ENCODE measurements around the gene COX5A.
A peak's percentile ranks its signal among the peaks of the same experiment; 100 is the strongest.
"Not testable (repeated sequence)": the region's sequence is repeated elsewhere in the genome, so short reads cannot be mapped to it uniquely, and the experiment has no call there.

Gene COX5A

DNA sequence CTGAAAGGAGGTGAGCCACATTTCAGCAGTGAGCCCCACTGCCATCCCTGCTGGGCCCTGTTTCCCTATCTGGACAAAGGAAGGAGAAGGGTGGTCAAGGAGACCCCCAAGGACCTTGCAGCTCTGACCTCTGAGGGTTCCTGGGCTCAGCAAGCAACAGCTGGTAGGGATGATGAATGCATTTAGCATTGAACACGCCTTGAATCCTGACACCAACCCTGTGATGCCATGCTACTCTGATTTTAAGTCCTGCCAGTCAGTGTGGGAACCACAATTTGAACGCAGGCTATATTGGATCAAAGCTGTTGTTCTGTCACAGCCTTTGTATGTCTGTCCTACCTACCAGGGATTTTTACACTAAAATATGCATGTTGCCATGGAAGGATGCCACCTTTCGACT, 41.6 kb downstream of the COX5A start:
- no peak for DNase-seq

DNA sequence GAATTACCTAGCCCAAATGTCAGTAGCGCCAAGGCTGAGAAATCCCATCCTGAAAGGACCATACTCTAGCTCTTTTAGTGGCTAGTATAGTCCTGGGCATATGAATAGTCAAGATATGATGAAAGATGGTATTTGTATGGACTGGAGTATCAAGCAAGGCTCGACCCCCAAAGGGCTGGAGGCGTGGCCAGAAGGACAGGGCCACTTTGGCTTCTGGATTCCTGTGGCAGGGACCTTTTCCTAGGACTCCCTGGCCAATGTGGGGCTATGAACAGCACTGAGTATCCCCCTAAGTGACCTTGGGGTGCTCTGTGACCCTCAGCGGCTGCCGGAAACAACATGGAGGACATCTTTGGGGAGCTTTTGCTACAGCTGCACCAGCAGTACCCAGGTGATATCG, 42.0 kb downstream of the COX5A start:
- DNase-seq: no peak

DNA sequence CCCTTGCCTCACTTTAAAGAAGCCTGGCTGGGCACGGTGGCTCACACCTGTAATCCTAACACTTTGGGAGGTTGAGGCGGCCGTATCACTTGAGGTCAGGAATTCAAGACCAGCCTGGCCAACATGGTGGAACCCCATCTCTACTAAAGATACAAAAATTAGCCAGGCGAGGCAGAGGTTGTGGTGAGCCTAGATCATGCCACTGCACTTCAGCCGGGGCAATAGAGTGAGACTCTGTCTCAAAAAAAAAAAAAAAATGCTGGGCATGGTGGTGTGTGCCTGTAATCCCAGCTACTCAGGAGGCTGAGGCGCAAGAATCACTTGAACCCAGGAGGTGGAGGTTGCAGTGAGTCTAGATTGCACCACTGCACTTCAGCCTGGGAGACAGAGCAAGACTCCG, 43.5 kb downstream of the COX5A start:
- DNase-seq: not testable (repeated sequence)

DNA sequence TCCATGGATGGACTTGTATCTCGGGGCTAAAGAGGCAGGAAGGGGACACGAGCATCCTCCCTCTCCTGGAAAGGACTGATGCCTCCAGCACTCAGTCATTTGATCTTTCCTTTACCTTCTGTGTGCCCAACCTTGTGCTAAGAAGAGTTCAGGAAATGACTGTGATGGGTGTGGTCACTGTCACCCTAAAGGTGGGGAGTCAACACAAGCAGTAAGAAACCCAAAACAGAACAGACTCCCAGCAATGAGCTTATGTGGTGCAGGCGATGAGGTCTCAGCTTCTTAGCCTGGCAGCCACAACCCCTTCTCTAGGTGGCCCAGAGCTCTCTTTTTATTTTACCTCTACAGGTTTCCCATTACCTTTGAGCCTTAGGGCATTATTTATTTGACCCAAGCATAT, 44.2 kb downstream of the COX5A start:
- no peak for DNase-seq

DNA sequence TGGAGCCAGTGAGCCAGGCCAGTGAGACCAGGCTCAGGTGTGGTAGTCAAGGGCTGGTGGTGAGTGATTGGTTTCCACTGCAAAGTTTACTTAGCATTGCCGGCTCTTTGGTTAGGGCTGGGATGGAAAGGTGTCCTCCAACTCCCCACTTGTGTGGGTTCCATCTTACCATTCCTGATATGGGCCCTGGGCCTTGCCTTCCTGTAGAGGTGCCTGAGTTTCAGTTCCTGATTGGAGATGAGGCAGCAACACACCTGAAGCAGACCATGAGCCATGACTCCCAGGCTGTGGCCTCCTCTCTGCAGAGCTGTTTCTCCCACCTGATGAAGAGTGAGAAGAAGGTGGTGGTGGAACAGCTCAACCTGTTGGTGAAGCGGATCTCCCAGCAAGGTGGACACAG, 44.9 kb downstream of the COX5A start:
- no peak for DNase-seq

DNA sequence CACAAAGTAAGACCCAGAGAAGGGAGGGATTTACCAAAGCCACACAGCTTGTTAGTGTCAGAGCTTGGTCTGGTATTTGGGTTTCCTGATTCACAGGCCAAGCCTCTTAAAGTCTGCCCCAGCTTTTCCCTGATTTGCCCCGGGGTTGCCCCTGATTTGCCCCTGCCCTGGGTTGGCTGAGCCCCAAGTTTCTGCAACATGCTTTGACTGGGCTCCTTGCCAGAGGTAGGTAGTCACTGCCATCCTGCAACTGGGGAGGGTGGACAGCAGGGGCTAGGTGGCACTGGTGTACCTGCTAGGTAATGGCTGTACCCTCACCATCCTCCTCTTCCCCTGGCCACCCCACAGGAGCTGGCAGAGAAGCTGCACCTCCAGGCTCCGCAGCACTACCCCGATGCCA, 45.6 kb downstream of the COX5A start:
- DNase-seq: no peak

DNA sequence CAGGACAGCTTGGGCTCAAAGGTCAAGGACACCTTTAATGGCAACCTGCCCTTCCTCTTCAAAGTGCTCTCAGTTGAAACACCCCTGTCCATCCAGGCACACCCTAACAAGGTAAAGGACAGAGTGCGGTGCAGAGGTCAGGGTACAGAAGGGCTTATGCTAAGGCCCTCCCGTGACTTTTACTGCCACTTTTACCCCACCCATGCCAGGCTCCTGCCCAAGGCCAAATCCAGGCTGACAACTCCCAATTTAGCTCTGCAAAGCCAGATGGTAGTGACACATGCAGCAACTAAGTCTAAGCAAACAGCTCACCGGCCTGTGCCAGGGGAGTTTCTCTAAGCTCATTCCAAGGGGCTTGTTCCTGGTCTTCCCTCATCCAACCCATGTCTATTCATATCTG, 46.4 kb downstream of the COX5A start:
- DNase-seq: no peak

DNA sequence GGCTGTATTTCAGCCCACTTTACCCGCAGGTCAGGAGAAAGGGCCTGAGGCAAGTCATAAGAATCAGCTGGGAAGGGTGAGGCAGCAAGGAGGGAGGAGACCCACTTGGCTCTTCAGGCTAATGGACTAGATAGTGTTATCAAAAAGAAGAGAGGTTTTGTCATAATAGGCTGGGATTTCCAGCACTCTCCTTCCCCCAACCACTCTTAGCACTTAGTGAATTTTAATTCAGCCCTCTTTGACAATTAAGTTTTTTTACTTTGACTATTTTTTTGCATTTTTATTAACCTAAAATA, 47.3 kb downstream of the COX5A start:
- DNase-seq: no peak

DNA sequence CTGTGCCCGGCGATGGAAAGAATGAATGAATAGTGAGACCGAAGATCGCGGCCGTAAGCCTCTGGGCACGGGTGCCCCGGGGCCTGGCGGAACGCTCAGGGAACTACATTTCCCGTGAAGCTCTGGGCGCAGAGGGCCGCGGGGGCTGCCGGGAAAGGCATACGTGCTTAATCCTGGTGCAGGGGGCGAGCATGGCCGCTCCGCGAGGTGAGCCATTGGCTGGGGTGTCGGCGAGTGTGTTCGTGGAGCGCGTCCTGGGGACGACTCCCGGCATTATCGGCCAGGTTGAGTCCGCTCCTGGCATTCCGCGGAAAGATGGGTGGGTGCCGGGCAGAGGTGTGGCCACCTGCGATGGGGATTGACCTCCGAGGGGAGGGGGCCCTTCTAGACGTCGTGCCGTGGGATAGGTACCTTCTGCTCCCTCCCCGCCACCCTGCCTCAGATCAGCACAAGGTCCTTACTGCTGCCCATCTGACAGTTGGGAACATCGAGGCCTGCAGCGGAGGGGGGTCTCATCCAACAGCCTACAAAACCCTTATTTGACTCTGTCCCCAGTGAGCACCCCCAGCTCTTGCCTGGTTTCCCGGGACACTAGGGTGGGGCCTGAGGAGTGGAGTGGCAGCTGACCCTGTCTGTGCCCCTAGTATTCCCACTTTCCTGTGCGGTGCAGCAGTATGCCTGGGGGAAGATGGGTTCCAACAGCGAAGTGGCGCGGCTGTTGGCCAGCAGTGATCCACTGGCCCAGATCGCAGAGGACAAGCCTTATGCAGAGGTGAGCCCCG, 47.8 kb downstream of the COX5A start, which contains the start of gene MPI:
Gene MPI, plus strand, starts transcription at position 160 of the 782 bp plus-strand sequence. Its CDS starts 32 bp downstream, at position 192.
- peak; percentile 88 for DNase-seq

DNA sequence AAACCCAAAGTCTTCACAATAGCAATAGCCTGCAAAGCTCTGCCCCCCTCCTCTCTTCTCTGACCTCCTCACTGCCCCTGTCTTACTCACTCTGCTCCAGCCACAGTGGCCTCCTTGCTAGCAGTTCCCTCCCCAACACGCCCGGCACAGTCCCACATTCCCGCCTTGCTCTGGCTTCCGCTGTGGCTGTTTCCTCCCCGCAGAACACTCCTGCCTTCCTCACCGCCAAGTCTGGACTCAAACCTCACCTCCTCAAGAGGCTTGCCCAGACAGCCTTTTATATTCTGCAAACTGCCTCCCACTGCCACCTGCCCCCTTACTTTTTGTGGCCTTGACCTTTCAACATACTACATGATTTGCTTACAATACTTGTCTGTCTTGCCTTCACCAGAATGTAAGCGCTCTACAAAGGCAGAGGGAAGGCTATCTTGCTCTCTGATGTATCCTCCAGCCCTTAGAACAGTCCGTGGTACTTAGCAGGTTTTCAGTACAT, 48.4 kb downstream of the COX5A start:
- peak; percentile 73 for DNase-seq

DNA sequence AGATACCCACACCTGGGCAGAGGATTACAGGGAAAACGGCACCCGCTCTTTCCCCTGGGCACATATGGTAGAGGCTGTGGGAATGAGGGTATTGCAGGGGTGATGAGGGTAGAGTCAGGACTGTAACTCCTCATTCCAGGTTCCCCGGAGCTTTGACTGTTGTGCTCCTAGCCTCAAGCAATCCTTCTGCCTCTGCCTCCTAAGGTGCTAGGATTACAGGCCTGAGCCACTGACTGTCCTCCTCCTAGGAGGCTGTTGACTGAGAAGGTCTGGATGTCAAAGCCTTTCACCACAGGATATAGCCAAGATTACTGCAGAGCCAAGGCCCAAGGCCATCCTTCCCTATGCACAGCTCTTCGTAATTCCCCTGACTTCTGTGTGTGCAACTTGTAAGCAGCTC, 49.2 kb downstream of the COX5A start:
- no peak for DNase-seq

DNA sequence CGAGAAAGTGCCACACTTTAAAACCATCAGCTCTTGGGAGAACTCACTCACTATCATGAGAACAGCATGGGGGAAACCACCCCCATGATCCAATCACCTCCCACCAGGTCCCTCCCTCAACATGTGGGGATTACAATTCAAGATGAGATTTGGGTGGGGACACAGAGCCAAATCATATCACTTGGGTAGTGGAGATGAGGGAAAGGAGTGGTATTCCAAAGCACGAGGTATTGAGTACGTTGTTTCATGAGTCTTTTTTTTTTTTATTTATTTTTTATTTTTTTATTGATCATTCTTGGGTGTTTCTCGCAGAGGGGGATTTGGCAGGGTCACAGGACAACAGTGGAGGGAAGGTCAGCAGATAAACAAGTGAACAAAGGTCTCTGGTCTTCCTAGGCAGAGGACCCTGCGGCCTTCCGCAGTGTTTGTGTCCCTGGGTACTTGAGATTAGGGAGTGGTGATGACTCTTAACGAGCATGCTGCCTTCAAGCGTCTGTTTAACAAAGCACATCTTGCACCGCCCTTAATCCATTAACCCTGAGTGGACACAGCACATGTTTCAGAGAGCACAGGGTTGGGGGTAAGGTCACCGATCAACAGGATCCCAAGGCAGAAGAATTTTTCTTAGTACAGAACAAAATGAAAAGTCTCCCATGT, 50.2 kb downstream of the COX5A start:
- not testable (repeated sequence) for DNase-seq

DNA sequence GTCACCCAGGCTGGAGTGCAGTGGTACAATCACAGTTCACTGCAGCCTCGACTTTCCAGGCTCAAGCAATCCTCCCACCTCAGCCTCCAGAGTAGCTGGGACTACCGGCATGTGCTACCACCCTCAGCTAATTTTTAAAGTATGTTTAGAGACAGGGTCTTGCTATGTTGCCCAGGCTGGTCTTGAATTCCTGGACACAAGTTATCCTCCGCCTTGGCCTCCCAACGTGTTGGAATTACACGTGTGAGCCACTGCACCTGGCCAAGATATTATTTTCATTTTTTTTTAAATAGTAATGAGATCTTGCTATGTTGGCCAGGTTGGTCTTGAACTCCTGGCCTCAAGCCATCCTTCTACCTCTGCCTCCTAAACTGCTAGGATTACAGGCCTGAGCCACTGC, 52.4 kb downstream of the COX5A start:
- no peak for DNase-seq

DNA sequence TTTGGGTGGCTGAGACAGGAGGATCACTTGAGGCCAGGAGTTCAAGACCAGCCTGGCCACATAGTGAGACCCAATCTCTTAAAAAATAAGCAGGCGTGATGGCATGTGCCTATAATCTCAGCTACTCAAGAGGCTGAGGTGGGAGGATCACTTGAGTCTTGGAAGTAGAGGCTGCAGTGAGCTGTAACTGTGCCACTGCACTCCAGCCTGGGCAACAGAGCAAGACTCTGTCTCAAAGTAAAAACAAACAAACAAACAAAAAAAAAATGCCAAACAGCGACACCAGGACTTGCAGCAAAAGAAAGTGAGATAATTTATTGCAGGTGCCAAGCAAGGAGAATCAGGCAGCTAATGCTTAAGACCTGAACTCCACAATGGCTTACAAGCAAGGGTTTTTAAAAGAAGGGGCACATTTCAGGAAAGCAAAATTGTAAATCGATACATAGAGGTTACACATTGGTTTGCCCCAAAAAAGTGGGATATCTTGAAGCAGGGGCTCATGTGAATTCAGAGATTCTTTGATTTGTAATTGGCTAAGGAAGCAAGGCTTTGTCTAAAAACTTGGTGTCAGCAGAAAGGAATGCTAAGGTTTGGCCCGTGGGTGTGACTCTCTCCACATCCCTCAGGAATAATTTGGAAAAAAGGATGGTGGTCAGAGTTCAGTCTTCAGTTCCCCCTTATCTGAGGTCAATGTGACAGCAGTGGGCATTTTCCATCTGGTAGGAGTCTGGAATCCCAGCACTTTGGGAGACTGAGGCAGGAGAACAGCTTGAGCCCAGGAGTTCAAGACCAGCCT, 53.2 kb downstream of the COX5A start:
- no peak for DNase-seq

DNA sequence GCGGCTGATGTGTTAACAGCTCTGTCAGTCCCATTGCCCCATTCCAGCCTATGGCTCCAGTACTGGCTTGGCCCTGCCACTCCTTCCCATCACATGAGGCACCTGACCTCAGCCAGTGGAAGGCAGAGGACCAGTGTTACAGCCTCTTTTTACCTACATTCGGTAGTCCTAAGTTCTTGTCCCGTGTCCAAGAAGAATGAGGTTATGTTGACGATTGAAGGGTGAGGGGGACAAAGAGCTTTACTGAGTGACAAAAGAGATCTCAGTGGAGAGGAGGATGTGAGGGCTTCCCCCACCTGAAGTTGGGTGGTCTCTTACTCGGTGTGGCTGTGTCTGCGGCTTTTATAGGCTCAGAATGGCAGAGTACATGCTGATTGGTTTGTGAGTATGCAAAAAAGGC, 55.3 kb downstream of the COX5A start:
- DNase-seq: no peak

DNA sequence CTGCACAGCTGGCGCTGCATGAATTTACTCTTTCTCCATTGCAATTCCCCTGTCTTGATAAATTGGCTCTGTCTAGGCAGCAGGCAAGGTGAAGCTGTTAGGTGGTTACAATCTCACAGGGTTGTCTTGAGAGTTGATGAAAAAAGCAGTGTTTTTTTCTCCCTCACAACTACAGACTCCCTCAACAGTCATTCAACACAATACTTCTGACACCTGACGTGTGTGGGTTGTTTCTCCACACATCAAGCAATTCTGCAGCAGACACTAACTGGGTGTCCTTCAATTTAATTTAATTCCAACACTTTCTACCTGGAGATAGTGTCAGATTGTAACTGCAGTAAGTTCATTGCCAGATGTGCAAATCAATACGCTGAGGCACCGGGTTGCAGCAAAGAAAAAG, 59.6 kb downstream of the COX5A start:
- no peak for DNase-seq

DNA sequence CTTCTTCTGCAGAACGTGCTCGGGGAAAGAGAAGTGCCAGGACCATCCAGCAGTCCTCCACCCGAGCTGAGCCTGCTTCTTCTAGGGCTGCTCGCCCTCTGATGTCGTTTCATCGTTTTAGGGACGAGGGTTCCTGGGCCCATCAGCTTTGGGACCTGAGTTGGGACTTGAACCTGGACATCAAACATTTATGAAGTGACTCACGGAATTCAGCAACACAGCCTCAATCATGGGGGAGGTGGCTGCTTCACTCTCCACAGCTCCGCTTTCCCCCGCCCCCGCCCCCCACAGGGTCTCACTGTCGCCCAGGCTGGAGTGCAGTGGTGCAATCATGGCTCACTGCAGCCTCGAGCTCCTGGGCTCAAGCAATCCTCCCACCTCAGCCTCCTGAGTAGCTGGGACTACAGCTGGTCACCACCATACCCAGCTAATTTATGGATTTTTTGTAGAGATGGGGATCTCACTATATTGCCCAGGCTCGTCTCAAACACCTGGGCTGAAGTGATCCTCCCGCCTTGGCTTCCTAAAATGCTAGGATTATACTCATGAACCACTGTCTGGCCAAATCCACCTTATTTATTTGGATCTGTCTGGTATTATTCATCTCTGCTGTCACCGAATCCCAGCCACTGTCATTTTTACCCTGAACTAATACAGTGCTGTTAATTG, 64.0 kb downstream of the COX5A start:
- no peak for DNase-seq

DNA sequence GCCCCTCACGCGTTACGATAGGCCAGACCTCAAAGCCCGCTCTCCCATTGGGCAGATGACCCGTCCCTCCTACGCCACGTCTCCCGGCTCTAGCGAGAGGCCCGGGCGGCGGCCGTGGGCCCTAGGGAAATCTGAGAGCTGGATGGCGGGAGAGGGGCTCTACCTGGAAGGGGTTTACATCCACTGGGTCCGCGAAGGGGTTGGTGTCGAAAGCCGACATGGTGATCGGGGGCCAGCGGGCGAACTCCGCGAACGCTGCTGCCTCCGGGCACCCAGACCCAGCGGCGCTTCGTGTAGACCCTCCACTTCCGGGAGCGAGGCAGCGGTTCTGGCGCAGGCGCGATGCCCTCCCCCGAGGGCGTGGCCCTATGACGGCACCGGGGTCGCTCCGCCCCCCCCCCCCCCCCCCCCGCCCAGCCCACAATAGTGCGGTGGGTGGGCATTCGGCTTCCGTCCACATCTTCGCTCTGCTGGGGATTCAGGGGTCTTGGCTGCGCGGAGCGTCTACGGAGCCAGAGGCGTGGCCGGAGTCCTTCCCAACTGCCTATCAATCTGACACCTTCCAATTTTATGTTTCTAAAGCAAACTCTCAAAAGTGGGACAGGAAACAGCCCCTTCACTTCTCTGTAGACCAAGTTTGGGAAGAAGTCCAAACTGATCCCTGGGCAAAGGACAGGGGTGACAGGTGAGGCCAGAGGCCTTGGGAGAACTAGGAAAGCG, 64.7 kb downstream of the COX5A start, which contains the start of gene SCAMP2:
Gene SCAMP2, minus strand, starts transcription at position 330 of the 720 bp plus-strand sequence. Its CDS starts 110 bp downstream, at position 220.
- DNase-seq: peak; percentile 96

DNA sequence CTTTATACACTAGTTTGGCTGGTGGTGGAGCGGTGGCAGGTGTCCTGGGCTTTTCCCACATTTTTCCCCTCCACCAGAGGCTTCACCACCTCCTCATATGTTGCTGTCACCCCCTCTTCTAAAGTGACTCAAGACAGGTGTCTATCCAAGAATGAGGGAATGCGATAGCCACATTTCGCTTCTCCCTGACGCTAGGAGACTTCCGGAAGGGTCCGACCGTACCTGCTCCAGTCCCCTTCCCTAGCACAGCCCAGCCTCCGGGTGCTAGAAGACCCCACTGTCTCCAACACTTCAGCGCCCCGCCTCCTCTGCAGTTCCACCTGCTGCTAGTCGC, 65.2 kb downstream of the COX5A start:
- no peak for DNase-seq

DNA sequence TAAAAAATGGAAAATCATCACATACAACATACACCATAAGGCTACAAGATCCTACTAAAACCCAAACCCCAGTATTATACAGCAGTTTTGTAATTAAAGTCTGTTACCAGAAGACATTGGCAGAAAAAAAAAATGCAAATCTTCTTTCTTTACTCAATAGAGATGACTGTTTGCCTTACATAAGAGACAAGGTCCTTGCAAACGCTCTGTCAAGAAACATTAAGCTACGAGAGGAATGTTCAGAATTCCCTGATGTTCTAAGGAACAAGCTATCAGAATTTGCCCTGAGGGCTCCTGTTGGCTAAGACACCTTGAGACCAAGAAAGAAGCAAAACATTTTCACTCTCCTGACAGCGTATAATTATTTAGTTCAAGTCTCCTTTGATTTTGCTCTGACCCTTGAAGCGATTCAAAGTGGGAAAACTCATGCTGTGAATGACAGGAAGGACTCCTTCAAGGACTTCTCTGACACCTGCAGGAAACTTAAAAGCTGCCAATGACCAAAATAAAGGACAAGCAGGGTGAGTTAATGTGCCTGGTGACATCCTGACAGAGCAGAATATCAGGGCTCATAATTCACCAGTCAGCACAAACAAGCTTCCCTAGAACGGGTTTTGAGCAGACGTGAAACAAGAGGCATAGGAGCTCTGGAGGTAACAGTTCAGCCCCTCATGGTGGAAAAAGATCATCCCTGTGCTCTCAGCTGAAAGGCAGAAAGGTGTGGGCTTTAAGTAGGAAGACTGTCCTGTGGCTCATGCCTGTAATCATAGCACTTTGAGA, 67.2 kb downstream of the COX5A start:
- DNase-seq: no peak

All from left hindlimb (tissue), 1 donor.